ENCODE measurements around the gene CACNA1I.

- TF ChIP-seq, protein P1, sequence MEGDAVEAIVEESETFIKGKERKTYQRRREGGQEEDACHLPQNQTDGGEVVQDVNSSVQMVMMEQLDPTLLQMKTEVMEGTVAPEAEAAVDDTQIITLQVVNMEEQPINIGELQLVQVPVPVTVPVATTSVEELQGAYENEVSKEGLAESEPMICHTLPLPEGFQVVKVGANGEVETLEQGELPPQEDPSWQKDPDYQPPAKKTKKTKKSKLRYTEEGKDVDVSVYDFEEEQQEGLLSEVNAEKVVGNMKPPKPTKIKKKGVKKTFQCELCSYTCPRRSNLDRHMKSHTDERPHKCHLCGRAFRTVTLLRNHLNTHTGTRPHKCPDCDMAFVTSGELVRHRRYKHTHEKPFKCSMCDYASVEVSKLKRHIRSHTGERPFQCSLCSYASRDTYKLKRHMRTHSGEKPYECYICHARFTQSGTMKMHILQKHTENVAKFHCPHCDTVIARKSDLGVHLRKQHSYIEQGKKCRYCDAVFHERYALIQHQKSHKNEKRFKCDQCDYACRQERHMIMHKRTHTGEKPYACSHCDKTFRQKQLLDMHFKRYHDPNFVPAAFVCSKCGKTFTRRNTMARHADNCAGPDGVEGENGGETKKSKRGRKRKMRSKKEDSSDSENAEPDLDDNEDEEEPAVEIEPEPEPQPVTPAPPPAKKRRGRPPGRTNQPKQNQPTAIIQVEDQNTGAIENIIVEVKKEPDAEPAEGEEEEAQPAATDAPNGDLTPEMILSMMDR (IDR thresholded peaks at IDR 0.05 in 4 of 5, conservative IDR thresholded peaks at IDR 0.05 in 1 of 5) = no peak
- TF ChIP-seq POLR2A (IDR thresholded peaks at IDR 0.05) = no peak
Observed at GRCh38 chr22:39610766-39611165, 40.2 kb downstream of the CACNA1I start.
